Measurements from ENCODE around the gene SVBP.
"Not testable (repeated sequence)": the region's sequence is repeated elsewhere in the genome, so short reads cannot be mapped to it uniquely, and the experiment has no call there.

Gene SVBP

DNA sequence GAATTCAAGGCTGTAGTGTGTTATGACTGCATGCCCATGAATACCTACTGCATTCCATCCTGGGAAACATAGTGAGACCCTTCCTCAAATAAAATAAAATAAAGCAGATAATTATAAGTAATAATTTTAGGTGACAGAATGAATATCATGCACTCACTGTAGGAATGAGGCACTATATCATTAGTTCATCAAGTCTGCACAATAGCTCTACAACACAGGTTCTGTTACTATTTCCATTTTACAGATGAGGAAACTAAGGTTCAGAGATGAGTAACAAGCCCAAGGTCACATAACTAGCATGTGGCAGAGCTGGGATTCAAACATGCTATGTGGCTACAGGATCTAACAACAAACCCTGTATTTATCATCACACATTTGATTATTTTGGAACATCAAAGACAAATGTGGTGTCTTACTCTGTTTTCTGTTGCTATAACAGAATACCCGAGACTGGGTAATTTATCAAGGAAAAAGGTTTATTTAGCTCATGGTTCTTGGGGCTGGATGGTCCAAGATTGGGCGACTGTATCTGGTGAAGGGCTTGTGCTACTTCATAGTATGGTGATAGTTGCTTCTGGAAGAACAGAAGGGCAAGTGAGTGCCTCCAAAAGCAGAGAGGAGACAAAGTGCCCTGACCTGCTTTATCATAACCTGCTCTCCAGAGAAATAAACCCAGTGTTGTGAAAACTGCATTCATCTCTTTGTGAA is 24.4 kb upstream of the SVBP start:
- no peak for DNase-seq (ENCODE audit: low read depth)

GRCh38 chr1:42841010-42841409 is 23.8 kb upstream of the SVBP start:
- no peak for DNase-seq (ENCODE audit: low read depth)

- no peak for DNase-seq (ENCODE audit: low read depth)
These were observed 21.4 kb upstream of the SVBP start for GRCh38 chr1:42838482-42839190.

GRCh38 chr1:42837709-42838108 is 20.5 kb upstream of the SVBP start:
- no peak for DNase-seq (ENCODE audit: low read depth)

DNA sequence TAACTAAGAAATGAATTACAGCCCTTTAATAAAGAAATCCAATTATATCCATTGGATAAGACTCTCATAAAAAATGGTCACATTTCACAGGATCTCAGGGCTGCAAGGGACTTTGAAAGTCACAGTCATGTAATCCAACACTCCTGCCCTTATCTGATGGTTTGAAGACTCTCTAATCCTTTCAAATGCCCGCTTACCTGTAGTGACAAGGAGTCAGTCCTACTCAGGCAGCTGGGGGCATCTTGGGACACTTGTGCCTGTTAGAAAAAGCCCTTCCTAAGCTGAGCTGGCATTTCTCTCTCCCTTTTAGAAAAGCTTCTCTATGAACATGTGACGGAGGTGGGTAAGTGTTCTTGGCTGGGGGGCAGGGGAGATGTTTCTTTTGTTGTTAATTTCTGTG is 18.2 kb upstream of the SVBP start:
- no peak for DNase-seq (ENCODE audit: low read depth)

GRCh38 chr1:42834803-42835202 is 17.6 kb upstream of the SVBP start:
- no peak for DNase-seq (ENCODE audit: low read depth)

DNA sequence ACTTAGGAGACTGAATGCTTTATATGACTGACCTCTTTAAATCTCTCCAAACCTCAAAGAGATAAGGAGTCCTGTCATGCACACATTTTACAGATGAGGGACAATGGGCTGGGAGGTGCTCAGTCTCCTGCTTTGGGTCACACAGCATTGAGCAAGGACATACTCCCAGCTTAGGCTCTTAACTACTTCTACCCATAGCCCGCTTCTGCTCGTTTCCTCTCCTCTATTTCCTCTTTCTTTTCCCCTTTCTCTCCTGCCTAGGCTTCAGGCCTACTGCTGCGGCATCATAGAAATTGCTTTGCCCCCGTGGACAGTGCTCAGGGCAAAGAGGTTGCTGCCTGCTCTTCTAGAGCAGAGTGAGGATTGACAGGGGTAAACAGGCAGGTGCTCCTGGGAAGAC is 16.8 kb upstream of the SVBP start:
- no peak for DNase-seq (ENCODE audit: low read depth)

GRCh38 chr1:42832641-42833240 is 15.5 kb upstream of the SVBP start:
- no peak for DNase-seq (ENCODE audit: low read depth)

DNA sequence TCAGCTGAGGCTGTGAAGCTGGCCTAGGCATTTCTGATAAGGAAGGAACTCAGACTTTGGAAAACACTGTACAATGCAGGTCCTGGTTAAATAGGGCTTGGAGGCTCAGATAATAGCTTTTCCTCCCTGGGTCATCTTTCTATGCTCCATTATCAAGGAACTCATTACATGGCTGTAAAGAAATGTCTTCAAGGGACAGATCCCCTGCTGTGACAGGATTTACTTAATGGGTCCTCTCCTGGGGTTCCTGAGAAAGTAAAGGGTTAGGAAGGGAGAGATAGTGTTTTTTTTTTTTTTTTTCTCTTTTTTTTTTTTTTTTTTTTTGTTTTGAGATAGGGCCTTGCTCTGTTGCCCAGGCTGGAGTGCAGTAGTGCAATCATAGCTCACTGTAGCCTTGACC is 14.1 kb upstream of the SVBP start:
- DNase-seq (ENCODE audit: low read depth) = no peak

- DNase-seq (ENCODE audit: low read depth) = no peak
These were observed 13.4 kb upstream of the SVBP start for GRCh38 chr1:42830631-42831030.

- peak; percentile 81 for DNase-seq (ENCODE audit: low read depth)
These were observed 8.0 kb upstream of the SVBP start for GRCh38 chr1:42825036-42825851.

GRCh38 chr1:42824481-42825035 is 7.4 kb upstream of the SVBP start:
- no peak for DNase-seq (ENCODE audit: low read depth)

DNA sequence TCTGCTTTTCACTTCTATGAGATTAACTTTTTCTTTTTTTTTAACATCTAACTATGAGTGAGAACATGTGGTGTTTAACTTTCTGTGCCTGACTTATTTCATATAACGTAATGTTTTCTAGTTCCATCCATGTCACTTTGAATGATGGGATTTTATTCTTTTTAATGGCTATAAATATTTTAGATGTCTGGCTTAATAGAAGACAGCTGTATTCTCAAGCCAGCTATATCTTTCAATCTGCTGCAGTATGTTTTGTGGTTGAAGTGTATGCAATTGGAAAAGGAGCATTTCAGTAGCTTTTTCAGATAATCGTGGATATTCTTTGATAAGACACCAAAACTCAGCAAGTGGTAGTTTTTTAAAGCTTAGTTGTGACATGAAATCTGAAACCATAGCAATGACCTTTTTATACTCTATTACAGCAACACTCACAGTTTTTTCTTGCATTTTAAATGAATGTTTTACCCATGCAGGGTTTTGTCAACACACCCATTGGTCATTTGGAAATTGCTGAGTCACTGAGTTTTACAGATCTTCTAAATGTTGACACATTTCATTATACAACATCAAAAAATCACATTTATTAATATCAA is 5.7 kb upstream of the SVBP start:
- DNase-seq (ENCODE audit: low read depth) = no peak

DNA sequence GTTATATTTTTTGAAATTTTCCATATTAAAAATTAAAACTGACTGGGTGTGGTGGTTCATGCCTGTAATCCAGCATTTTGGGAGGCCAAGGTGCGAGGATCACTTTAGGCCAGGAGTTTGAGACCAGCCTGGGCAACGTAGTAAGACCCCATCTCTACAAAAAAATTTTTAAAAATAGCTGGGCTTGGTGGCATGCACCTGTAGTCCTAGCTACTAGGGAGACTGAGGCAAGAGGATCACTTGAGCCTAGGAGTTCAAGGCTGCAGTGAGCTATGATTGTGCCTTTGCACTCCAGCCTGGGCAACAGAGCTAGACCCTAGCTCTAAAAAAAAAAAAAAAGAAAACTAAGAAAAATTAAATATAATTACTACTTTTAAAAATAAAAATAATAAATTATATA is 4.5 kb upstream of the SVBP start:
- DNase-seq (ENCODE audit: low read depth) = no peak

GRCh38 chr1:42820813-42821212 is 3.6 kb upstream of the SVBP start:
- no peak for DNase-seq (ENCODE audit: low read depth)

- no peak for DNase-seq (ENCODE audit: low read depth)
These were observed 779 bp upstream of the SVBP start for GRCh38 chr1:42817976-42818375.

DNA sequence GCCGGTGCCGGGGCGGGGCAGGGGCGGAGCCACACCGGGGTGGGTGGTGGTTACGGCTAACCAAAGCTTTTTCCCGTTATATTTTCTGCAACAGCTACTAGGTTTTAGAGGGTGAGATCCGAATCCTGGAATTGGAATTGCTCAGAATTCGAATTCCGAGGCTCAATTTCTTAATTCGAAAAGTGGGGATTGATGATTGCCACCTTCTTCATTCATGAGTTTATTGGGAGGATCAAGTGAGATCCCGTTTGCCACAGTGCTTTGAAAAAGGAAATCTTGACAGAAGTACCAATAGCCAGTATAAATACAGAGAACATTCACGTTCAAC is 207 bp upstream of the SVBP start:
- no peak for DNase-seq (ENCODE audit: low read depth)

DNA sequence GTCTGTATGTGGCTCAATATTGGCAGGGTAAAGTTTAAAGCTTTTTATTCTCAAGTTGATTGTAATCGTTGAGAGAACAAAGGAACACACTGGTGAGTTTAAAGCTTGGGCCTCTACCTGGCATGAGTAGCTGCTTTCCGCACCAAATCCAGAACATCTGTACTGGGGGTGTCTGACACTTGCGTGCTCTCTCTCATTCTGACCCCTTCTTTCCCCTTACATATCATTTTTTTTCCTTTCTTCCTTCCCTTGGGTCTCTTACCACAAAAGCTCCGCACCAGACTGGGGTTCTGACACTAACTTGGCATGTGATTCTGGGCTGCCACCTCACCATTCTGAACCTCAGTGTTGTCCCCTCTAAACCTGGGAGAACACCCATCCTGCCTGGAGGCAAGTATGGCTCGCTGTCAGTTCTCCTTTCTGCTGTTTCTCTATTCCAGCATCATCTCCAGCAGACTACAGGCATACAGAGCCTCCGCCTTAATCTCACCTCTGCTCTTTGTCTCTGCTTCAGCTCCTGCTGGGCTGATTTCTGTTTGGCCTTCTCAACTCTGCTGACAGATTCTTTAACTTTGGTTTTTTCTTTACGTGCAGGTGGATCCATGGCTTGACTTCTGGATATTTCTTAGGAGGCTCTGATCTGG is 1.1 kb downstream of the SVBP start:
- DNase-seq (ENCODE audit: low read depth) = no peak

GRCh38 chr1:42814815-42815214 is 2.4 kb downstream of the SVBP start:
- DNase-seq (ENCODE audit: low read depth) = not testable (repeated sequence)

DNA sequence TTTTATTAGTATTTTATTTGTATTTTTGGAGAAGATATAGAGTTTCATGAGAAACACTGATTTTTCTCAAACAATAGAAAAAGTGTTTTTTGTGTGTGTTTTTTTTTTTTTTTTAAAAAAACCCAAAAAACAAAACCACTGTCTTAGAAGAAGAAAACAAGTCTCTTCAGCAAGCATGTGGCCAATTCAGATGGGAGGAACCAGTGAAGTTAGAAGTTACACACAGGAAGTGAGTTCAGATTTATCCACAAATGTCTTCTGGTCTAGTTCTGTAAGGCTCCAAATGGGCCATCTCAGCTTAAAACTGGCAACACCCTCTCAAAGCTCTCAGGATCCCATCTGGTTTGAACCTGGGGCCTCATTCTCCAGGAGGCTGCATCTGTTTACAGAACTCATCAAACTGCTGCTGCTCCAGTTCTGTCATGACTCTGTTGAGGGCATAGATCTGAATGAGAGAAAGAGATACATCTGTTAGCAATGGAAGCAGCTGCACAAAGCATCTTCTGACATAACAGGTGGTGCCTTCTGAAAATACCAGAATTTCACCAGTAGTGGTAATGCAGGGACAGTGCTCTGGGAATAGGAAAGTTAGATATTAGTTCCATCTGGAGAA is 10.0 kb downstream of the SVBP start:
- DNase-seq (ENCODE audit: low read depth) = no peak

DNA sequence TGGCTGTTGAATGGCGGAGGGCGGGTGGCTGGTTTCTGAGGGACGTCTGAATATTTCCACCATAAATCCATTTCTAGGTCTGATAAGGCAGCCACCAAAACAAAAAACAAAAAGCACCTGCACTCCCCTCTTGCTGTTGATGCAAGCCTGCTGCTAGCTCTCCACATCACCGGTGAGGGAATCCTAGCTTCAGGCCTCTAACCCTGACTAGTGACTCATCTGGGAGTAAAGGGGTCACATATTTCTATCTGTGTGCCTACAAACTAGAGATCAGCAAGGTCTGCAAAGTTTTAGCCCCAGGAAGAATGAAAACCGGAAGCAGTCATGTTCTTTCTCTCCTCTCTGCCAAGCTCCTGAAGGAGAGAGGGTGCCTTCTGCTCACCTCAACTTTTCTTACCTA is 10.6 kb downstream of the SVBP start:
- no peak for DNase-seq (ENCODE audit: low read depth)

Data from CMK (cell line).